Retina (tissue), 1 donor: ENCODE measurements around the gene PTPRE.

ENCODE experiments used
- DNase-seq: peaks from one replicate; pipeline ENCODE4 v3.0.0-alpha.2; 2016

Gene PTPRE

DNA sequence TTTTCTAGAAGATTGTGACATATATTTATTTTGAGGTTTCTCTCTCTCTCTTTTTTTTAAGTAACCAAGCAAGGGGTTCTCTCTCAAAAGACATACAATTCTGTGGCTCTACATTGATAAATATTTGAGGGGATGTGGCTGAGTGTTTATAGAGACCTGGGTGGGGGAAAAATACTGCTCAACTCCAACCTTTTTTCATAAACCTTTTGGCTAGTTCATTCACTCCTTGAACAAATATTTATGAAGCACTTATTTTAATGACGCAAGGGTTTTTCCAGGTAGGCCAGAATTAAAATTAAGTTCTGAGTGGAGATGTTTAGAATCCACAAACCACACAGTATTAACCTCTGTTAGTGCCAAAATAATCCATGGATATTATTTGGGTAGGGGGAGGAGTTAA, 100.2 kb downstream of the PTPRE start:
- DNase-seq, result no peak

DNA sequence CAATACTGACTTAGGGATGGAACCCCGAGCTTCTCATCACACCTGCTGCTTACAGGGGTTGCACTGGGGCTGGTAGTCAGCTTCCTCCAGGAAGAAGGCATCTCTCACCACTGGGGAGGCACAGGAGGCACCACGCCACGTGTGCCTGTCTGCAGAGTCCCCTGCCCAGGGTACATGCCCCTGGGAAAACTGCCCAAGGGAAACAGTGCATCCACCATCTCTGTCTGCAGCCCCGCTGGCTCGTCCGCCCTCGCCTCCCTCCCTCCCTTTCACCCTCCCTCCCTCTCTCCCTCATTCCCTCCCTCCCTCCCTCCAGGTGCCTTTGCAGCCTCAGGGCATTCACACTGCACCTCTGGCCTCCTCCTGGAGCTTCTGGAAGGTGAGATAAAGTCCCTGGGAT, 101.1 kb downstream of the PTPRE start:
- DNase-seq, result no peak

DNA sequence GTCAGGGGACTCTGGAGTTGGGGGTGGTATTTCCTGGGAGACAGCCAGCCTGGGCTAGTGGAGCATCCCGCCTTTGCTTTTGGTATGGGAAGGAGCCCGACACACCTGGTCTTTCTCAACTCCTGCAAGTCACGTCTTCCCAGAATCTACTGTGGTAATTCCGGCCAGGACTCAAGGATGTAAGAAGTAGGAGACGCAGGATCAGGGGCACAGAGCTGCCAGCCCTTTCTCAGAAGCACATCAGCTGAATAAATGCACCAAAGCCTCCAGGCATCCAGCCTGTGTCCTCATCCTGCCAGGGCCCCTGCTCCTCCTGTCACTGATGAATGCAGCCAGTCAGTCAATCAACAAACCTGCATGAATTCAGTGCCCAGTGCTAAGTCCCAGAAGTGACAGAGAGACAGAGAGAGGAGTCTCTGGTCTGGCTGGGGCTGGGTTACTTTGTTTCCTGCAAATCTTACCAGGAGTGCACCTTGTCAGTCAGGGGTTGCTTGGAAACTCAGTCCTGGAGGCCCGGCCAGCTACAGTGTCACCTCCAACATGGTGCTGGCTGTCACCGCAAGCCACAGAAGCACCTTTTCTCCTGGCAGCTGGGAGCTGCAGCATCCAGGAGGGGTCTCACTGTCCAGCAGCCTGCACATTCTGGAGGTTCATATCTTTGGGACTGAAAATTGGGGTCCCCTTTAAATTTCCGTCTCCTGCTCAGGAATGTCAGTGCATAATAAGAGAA, 101.8 kb downstream of the PTPRE start:
- DNase-seq, result no peak

DNA sequence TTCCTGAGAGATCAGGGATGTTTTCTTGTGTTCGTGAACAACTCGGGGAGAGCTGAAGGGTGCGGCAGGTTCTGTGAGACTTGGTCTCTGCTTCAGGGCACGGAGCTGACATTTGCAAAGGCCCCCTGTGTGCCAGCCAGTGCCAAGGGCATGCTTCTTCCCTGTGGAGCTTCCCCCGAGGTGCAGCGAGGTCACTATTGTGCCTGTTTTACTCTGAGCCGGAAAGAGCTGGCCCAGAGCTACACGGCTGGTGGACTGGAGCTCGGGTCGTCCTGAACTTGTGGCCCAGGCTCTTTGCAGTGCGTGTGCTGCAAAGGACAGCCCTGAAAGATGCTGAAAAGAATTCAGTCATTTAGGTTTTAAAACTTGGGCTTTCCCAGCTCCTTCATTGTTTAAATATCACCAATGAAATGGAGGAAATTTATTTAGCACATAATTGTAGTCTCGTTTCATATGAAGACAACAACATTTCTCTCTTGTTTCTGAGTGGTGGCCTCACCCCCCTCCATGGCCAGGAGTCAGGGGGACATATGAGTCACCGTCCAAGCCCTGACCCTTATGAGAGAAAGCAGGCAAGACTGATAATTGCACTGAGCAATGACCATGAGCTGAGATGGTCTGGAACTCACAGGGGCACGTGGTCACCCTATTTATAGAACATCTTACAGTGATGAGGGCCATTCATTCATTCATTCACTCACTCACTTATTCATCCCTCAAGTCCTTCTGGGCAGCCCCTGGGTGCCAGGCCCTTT, 102.6 kb downstream of the PTPRE start:
- DNase-seq, result no peak

DNA sequence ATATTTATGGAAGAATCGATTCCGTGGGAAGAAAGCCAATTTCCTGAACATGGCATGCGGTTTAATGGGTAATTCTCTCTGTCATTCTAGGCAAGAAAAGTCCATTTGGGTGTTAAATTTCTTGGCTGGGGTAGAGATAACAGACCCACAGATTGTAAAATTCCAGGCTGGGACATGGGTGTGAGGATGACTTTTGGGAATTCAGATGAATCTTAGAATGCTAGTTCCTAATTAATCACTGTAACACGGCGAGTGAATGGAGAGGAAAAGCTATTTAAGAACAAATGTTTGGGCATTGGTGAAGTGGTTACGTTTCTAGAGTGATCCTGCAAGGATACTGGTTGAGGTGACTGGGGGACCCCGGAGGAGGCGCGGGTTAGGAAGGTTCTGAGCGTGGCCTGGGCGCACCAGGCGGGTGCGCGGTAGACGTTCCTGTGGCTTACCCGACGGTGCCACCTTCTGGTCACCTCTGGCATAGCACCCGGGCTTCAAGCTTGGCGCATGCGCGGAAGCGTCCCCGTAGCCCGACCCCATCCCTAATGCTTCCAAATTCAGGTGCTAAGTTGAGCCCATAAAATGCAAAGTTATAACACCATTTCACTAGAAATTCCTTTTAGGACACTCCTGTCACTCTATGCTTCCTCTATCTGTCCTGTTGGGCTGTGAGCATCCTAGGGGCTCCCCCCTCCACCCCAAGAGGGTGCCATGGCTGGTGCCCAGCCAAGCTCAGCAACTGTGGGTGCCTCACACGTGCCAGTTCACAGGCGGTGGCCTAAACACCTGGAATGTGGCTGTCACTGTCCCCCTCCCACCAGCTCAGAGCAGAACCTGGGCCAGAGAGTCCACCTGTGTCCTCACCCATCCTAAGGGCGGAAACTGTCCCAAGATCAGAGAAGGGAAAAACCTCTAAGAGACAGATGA, 104.4 kb downstream of the PTPRE start:
- peak; percentile 94 for DNase-seq

DNA sequence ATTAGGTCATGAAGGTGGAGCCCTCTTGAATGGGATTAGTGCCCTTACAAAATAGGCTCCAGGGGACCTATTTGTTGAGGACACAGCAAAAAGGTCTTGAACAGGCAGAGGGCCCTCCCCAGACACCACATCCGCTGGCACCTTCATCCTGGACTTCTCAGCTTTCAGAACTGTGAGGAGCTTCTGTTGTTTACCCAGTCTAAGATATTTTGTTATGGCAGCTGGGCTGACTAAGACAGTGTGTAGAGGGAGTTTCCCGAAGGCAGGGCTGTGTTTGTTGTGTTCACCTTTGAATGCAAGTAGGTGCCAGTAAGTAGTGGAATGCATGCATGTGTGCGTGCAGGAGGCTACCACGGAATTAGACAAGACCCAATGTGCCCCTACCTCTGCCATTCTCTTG, 106.7 kb downstream of the PTPRE start:
- DNase-seq, result no peak

DNA sequence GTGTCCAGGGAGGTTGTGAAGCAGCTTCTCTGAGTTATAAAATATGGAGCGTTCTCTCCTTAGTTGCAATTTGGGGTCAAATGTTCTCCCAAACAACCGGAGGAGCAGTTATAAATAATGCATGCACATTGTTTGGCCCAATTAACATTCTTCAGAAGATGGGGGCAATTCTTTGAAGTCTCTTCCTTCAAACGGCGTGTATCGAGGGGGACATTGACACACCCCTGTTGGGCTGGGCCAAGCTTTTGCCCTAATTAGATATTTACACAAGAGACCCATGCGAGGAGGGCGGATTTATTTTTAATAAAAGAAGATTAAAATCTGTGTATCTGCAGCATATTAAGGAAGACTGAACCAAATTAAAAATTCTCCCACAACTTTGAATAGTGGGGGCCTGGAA, 107.3 kb downstream of the PTPRE start:
- no peak for DNase-seq

DNA sequence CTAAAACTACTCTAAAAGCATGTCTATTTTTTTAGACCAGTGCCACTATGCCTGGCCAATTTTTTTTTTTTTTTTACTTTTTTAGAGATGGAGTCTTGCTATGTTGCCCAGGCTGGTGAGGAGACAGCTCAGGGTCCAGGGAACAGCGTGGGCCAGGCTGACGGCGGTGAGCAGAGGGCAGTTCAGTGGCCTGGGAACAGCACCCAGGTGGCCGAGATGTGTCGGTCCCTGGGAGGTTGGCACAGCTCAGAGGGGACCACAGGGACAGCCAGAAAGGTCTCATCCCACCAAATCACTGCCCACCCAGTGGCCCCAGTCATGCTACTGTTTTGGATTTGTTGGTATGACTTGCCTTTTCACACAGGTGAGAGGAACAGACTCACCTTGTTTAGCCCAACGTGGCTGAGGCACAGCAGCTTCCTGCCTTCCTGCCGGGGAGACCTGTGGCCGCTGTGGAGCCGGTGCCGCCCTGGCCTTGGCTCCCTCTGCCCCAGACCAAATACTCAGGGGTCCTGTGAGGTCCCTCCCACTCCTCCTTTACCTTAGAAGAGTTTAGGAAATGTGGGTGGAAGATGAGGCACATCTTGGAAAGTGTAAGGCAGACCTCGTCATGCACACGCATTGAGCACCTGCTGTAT, 109.6 kb downstream of the PTPRE start:
- no peak for DNase-seq

DNA sequence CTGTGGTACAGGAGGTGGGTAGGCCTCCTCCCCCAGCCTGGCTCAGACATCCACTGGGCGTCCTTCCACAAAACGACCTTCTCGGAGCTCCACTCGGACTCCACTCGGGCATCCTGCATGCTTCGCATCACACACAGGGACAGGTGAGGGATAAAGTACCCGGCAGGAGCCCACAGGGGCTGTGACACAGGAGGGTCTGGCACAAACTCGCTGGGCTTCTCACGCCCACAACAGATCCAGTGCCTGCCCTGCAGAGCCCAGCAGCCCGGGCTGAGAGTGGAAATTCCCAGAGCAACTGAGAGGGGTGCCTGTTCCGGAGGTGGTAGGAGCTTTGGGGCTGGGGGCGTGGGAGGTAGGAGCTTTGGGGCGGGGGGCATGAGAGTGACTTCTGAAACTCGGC, 110.9 kb downstream of the PTPRE start:
- DNase-seq, result no peak

DNA sequence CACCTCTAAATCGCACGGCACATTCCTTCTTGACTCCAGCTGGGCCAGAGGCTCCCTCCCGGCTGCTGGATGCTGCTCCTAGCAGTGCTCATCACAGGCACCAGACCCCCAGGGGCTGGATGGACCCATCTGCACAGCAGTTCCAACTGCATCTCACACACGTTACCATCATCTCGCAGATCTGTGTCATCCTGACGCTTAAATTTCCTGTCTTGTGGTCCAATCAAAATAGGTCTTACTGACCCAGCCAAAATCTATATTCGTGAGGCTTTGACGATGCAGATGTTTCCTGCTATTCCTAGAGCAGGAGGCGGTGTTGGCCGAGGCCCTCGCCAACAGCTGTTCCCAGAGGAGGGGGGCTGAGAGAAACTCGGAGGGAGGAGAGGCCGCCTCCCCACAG, 111.3 kb downstream of the PTPRE start:
- no peak for DNase-seq

DNA sequence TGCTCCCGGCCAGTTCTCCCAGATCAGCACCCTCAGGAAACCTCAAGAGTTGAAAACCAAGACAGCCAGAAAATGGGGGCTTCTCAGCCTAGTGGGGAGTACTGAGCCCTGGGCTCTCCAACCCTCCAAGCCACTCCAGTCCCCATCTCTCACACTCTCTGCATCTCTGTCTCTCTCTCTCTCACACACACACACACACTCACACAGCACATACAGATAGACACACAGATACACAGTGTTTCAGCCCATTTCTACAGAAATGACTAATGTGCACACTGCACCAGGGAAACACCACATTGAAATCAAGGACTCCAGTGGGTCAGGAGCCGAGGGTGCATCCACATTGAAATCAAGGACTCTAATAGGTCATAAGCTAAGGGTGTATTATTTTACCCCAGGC, 111.8 kb downstream of the PTPRE start:
- DNase-seq, result no peak

DNA sequence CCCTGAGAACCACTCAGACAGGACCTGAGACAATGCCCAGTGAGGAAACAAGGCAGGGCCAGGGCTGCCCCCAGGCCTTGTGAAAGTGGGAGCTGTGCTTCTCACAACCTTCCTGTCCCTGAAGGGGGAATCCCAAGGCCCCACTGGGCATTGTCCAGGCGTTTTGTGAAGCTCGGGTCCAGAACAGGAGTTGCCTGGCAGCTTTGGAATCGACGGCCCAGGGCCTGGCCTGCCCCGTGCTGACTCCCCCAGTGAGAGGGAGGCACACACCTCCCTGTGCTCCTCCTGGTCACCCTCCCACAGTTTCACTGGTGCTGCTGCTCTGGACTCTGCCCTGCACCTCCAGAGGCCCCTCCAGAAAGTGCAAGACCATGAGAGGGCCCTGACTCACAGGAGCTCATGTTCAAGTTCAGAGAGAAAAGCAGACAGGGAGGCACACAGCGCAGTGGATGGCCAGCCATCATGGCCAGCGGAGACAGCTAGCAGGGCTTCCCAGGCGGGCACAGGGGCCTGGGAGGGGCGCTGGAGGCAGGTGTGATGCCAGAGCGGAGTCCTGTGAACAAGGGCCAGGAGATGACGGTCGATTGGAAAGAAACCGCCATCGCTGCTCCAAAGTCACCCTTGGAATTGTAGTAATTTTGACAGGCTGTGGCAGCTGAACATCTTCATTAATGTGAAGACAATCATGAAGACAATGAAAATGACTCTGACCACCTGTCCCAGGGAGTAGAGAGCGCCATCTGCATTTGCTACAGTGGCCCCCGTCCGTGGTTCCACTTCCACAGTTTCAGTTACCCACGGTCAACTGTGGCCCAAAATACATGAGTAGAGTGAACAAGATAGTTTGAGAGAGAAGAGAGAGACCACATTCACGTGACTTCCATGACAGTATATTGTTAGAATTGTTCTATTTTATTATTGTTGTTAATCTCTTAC, 115.6 kb downstream of the PTPRE start:
- DNase-seq, result no peak

DNA sequence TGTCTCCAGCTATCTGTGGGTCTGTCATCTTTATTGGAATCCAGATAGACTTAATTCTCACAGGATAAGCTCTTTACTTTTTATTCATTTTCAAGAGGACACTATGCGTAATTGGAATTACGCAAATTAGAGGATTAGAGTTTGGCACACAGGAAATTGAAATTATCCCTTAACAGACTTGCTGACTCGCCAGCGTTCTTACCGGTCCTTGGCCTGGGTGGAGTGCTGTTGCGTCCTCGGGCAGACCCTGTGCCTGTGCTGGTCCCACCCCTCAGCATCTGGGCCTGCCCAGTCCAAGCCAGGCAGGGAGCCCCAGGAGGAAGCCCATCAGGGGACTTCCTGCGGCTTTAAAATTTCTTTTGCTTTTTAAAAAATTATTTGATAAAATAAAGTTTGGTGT, 117.5 kb downstream of the PTPRE start:
- DNase-seq, result no peak

DNA sequence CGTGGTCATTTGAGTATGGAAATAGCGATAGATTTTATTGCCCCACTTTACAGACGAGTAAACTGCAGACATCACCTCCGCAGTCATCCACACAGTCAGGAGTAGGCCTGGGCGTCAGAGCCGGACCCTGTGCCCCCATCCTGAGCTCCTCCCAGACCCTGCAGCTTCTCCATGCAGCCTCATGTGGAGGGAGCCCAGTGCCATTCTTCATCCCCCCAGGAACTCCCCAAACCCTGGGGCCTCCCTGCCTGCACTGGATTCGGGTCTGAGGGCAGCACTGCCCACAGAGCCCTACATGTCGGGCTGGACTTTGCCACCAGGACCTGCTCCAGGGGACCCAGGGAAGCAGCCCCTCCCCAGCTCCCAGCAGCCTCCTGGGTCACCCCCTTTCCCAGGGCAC, 118.5 kb downstream of the PTPRE start:
- no peak for DNase-seq

DNA sequence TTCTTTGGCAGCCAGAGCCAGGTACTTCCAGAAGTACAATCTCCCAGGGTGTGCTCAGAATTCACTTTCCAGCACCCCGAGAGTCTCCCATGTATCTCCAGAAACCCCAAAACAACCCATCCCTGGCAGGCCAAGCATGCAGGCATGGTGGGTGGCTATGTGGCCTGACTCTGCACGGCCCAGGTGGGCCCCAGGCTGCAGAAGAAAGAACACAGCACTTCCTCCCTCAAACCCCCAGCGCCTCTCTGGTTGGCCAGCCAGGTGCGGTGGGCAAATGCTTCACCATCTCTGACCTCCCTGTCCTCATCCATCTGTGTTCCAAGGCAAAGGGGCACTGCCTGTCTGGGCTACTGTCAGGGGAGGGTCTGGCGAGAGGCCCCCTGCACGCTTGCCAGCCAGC, 119.0 kb downstream of the PTPRE start:
- no peak for DNase-seq

DNA sequence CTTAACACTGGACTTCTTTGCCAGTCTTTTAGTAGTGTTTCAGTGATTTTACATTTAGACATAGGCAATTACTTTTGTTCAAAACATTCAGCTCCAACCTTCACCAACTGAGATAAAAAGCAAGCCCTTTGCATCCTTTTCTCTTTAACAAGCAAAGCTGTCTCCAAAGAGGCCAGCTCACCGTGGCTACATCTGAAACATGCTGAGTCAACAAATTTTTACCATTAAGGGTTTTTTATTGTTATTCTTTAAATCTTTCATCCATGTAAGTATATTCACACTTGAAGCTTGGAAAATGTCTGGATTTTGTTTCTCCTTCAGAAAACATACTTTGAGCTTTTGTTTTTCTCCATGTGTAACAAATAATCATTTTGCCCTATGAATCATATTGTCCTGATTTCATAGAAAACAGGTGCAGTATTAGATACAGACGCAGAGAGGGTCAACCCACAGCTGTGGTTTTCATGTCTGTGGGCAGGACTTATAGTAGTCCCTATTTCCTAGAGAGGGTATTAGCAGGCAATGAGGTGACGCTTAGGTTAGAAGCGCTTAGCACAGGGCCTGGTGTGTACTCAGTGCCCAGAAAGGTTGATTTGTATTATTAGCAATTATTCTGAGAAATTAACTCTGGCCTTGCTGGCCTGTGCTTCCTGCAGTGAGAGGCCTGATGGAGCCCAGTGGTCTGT, 119.9 kb downstream of the PTPRE start:
- no peak for DNase-seq

DNA sequence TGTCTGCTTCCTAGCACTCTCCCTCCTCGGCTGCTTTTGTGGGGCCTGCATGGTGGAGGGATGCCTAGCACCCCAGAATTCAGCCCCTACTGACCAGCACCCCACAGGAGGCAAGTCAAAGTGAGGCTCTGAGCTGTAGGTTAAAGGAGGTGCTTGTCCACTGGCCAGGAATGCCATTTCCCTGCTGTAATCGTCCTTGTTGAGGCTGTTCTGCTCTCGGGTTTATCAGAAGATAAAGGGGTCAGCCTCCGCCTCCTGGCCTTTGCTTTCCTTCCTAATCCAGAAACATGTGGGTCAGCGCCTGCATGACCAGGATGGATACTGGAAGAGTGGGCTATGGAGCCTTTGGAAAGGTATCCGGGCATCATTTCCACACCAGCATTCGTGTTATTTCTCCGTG, 120.4 kb downstream of the PTPRE start:
- no peak for DNase-seq

DNA sequence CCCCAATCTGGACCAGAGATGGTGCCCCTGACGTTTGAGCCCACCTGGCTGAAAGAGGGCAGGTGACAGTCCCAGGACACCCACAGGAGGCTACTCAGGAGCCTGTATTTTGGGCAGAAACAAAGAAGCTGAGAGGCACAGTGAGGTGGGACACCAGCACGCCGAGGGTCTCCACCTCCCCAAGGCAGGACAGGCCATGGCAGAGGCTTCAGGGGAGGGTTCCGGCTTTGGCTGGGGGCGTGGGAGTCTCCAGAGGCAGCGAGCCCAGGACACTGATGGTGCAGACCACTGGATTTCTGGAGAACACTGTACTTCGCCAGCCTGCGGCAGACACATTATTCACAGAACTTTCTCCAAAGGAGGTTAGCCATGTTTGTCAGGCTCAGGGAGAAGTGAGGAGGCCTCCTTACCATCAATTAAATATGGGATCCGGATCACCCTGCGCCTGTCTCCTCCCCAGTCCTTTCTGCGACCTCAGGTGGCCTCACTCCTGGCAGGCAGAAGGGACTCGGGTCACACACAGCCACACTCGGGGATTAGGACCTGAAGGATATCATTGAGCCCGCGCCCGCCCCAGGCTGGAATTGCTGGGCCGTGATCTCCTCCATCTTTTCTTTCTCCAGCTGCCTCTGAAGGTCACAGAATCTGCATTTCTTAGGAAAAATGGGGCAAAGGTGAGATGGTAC, 121.1 kb downstream of the PTPRE start:
- DNase-seq, result no peak

DNA sequence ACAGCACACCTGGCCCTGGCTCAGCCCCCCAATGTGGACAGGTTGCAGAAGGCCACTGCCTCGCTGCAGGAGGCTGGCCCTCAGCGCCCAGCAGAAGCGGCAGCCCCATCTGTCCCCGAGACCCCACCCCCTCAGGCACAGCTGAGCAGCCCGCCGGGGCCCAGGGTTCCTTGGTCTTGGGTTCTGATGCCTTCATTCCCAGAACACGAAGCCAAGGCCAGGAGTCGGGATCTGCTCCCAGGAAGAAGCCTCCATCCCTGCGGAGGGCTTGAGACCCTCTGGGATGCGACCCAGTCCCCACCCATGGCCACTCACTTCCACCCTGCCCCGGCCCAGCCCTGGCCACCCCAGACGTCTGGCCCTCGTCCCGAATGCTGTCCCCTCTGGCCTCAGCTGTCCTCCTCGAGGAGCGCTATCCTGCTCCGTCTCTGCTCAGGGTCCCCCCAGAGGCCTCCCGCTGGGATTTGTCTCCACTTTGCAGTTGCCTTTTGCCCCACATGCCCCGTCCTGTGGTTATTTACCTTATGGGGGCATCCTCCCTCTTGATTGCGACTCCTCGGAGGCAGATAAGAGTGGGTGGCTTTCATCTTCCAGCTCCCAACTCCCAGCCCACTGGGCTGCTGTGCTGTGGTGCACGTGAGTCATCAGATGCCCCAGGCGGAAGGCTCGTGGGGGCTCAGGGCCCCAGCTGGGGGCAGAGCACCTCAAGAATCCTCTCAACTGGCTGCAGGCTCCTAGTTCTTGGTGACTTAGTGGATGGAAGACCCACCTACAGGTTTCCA, 121.8 kb downstream of the PTPRE start:
- DNase-seq, result no peak

DNA sequence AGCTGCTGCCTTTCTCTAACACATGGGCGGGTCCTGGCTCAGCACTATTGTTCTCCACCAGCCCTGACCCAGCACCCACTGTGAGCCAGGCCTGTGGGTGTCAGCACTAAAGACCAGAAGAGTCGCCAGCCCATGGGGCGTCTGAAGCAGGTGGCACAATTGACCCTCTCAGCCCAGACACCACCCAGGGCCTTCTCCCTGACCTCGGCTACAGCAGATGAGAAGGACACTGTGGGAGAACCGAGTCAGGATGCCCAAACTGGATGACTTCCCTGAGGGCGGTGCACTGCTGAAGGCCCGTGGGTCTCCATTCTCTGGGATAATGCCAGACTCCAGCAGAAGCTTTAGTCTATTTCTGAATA, 122.4 kb downstream of the PTPRE start:
- DNase-seq, result no peak
